Activated CD8-positive, alpha-beta T cell treated with anti-CD3 and anti-CD28 coated beads for 36 hours (primary cell): ENCODE results near the gene SRMS. TPM values are rescaled to one million over a fixed set of nuclear protein-coding genes. Genes with fewer than 3 reads are reported as not detected.

ENCODE experiments used
- ATAC-seq: fragments of 200-7000 bp; cut with Tn5 transposase; one replicate; pipeline ENCODE4 v1.10.0; 2021; ENCODE audit warnings: mild to moderate bottlenecking, moderate library complexity
- CTCF ChIA-PET: fragments of 350-600 bp; sonication (Branson Sonifier 250); formaldehyde crosslinking; loops from one replicate; lab custom pipeline; 2021; ENCODE audit warnings: antibody characterized with exemption; lab: Charles Lee
- POLR2A ChIA-PET: fragments of 350-600 bp; sonication (Branson Sonifier 250); formaldehyde crosslinking; loops from one replicate; lab custom pipeline; 2021; ENCODE audit warnings: antibody characterized with exemption; lab: Charles Lee
- DNase-seq: peaks from one replicate; pipeline ENCODE4 v3.0.0-alpha.2; 2020
- H3K27ac Mint-ChIP-seq: one replicate; pipeline ENCODE4 v1.8.0; 2021; ENCODE audit warnings: mild to moderate bottlenecking, mixed read lengths
- H3K27me3 Mint-ChIP-seq: one replicate; pipeline ENCODE4 v1.8.0; 2021; ENCODE audit warnings: mixed read lengths
- H3K36me3 Mint-ChIP-seq: one replicate; pipeline ENCODE4 v1.8.0; 2021; ENCODE audit warnings: low read depth, mixed read lengths
- H3K4me1 Mint-ChIP-seq: one replicate; pipeline ENCODE4 v1.8.0; 2021; ENCODE audit warnings: low read depth, mixed read lengths
- H3K4me3 Mint-ChIP-seq: one replicate; pipeline ENCODE4 v1.8.0; 2021; ENCODE audit warnings: mild to moderate bottlenecking, moderate library complexity, mixed read lengths
- H3K9me3 Mint-ChIP-seq: one replicate; pipeline ENCODE4 v1.8.0; 2021; ENCODE audit warnings: mixed read lengths
- CTCF ChIP-seq: fragments of 200-600 bp; IDR thresholded peaks from one replicate; pipeline ENCODE4 v1.8.0; 2022; ENCODE audit warnings: antibody characterized with exemption, mild to moderate bottlenecking
- intact Hi-C: fragments of 100-400 bp; cut with micrococcal nuclease; formaldehyde crosslinking; loops from one replicate; pipeline ENCODE4 v1.10.0; 2022
- total RNA-seq, 2 experiments: library from RNA; stranded (reverse); gene quantifications; one replicate each; pipeline ENCODE4 v1.2.3, GENCODE V29; 2021

Gene SRMS
- total RNA-seq, 2 experiments from 2014 or later: not detected

DNA sequence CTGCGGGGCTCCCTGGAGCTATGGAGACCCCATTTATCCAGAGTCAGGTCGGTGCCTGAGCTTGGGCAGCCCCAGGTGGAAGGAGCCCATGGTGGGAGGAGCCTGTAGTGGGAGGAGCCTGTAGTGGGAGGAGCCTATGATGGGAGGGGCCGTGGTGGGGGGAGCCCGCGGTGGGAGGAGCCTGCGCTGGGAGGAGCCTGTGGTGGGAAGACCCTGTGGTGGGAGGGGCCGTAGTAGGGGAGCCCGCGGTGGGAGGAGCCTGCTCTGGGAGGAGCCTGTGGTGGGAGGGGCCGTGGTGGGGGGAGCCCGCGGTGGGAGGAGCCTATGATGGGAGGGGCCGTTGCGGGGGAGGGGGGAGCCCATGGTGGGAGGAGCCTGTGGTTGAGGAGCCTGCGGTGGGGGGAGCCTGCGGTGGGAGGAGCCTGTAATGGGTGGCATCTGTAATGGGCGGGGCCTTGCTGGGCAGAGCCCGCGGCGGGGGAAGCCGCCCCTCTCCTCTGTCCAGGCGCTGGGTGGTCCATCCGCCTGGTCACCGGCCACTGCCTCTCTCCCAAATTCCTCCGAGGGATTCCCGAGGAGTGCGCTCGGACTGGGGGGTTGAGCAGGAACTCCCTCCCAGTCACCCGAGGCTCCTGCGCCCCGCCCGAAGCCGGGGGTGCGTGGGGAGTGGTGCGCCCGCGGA, 5.8 kb upstream of the SRMS start:
- H3K27ac Mint-ChIP-seq: peak overlapping the region; percentile 70
- no peaks in the 10 kb centered on the region for H3K36me3 Mint-ChIP-seq
- ChIA-PET CTCF (interaction anchor here (0.8 to 2.0 kb wide), 2 partner anchors 14 to 15 kb away, joined by 3 to 8 read pairs; partner anchors contain the start of gene PTK6), POLR2A (interaction anchor here (1.3 kb wide), 1 partner anchor 16 kb away, joined by 4 read pairs; the partner anchor contains the start of gene PTK6)
- no peak for TF ChIP-seq CTCF
- peak overlapping the region; percentile 47 for H3K4me3 Mint-ChIP-seq
- peaks cover 11% of the 10 kb centered on the region for H3K4me1 Mint-ChIP-seq
- ATAC-seq (peak; percentile 92), DNase-seq (peak; percentile 94)
- intact Hi-C loops: no loop called here
- peaks cover 7% of the 10 kb centered on the region for H3K27me3 Mint-ChIP-seq
- no peaks in the 10 kb centered on the region for H3K9me3 Mint-ChIP-seq

DNA sequence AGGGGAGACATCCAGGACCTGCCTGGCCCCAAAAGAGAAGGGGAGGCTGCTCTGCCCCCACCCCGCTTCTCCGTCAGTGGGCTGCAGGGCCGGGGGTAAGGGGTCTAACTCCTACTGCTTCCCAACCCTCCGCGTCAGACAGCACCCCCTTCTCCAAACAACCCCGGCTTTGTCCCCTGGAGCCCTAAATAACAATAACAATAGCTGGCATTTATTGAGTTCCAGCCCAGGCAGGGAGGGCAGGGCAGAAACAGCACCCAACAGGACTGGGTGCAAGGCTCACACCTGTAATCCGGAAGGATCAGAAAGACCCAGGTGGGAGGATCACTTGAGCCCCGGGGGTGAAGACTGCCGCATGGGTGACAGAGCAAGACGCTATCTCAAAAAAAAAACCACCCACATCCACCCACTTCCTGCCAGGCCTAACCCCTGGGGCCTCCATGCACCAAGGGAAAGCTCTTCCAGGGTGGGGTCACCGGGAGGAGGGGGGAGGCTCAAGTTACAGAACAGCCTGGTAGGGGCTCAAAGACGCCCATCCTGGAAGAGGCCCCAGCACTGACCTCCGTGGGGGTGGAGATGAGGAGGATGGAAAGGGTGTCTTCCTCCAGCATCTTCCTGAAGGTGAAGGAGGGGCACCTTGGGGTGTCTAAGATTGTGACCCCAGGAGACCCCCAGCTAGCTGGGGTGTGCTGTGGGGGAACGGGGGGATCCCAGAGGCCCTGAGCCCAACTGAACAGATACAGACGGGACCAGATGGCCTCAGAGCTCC, 5.1 kb upstream of the SRMS start:
- peaks cover 7% of the 10 kb centered on the region for H3K27me3 Mint-ChIP-seq
- DNase-seq: peak; percentile 67
- CTCF ChIA-PET: interaction anchor here (0.8 to 2.0 kb wide), 2 partner anchors 15 kb away, joined by 3 to 8 read pairs; partner anchors contain the start of gene PTK6
- peak; percentile 21 for ATAC-seq
- POLR2A ChIA-PET: interaction anchor here (1.3 kb wide), 1 partner anchor 15 kb away, joined by 4 read pairs; the partner anchor contains the start of gene PTK6
- H3K4me1 Mint-ChIP-seq: peaks cover 11% of the 10 kb centered on the region
- TF ChIP-seq CTCF: no peak
- H3K9me3 Mint-ChIP-seq: no peaks in the 10 kb centered on the region
- peak overlapping the region; percentile 70 for H3K27ac Mint-ChIP-seq
- no peaks in the 10 kb centered on the region for H3K36me3 Mint-ChIP-seq
- intact Hi-C loops: no loop called here
- peak overlapping the region; percentile 31 for H3K4me3 Mint-ChIP-seq

DNA sequence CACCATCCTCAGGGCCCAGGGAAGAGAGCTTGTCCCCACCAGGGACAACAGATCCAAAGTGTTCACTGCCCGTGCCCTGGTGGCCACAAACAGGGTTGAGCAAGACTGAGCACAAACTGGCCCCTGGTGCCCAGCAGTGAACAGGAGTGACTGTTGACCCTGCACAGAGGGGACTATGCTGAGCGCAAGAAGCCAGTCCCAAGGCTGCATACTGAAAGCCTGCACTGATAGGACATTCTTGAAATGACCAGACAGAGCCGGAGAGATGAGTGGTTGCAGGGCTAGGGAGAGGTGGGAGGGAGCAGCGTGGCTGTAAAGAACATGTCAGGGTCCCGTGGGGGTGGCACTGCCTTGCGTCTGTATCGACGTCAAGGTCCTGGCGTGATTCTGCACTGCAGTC, 3.5 kb upstream of the SRMS start:
- no peak for TF ChIP-seq CTCF
- peaks cover 11% of the 10 kb centered on the region for H3K4me1 Mint-ChIP-seq
- ChIA-PET POLR2A (interaction anchor here (1.4 kb wide), 1 partner anchor 12 kb away, joined by 4 read pairs; no protein-coding TSS in a partner anchor), CTCF (interaction anchor here (0.7 kb wide), 1 partner anchor 14 kb away, joined by 4 read pairs; the partner anchor contains the start of gene PTK6)
- no peak for DNase-seq
- no peak overlapping the region for H3K4me3 Mint-ChIP-seq
- no peak for ATAC-seq
- intact Hi-C loops: no loop called here
- H3K9me3 Mint-ChIP-seq: no peaks in the 10 kb centered on the region
- H3K27ac Mint-ChIP-seq: no peak overlapping the region
- H3K36me3 Mint-ChIP-seq: no peaks in the 10 kb centered on the region
- peaks cover 7% of the 10 kb centered on the region for H3K27me3 Mint-ChIP-seq

- TF ChIP-seq CTCF: no peak
- Mint-ChIP-seq H3K27me3 (peaks cover 7% of the 10 kb centered on the region), H3K9me3 (no peaks in the 10 kb centered on the region), H3K4me1 (peaks cover 11% of the 10 kb centered on the region), H3K36me3 (no peaks in the 10 kb centered on the region), H3K4me3 (no peak overlapping the region), H3K27ac (no peak overlapping the region)
- intact Hi-C loops: no loop called here
- no peak for ATAC-seq
- POLR2A ChIA-PET: no interaction called here
- DNase-seq: no peak
- CTCF ChIA-PET: no interaction called here
Observed at GRCh38 chr20:63549679-63550282, 2.2 kb upstream of the SRMS start.
